IMR-90 (cell line): ENCODE data around the gene MFGE8. TPM values are rescaled to one million over a fixed set of nuclear protein-coding genes. Genes with fewer than 3 reads are reported as not detected.

ENCODE experiments used
- ATAC-seq: fragments of 200-7000 bp; cut with Tn5 transposase; 2 replicates; pipeline ENCODE4 v1.9.1; 2020; ENCODE audit warnings: low read depth, mild to moderate bottlenecking, moderate library complexity
- BruUV-seq: library from RNA; stranded (reverse); fragments of 400-500 nt; replicated peaks from 2 replicates; lab custom pipeline; 2021; lab: Mats Ljungman, UMichigan
- CTCF ChIA-PET: fragments of 300-600 bp; formaldehyde crosslinking; extraction: SDS; loops from one replicate; lab custom pipeline; 2021; ENCODE audit warnings: antibody characterized with exemption; lab: Yijun Ruan, JAX
- POLR2A ChIA-PET: fragments of 300-600 bp; sonication (Branson Sonifier 250); formaldehyde crosslinking; loops from one replicate; lab custom pipeline; 2022; ENCODE audit warnings: antibody characterized with exemption; ENCODE audit not compliant: unreplicated experiment; lab: Charles Lee
- DNase-seq: peaks from one replicate; pipeline ENCODE4 v3.0.0; 2013
- H2AFZ ChIP-seq: replicated peaks from 2 replicates; pipeline ENCODE3; 2013; ENCODE audit warnings: low read length, mild to moderate bottlenecking; ENCODE audit not compliant: poor library complexity
- H2AK5ac ChIP-seq: 2 replicates; pipeline ENCODE4 v1.6.1; 2013; ENCODE audit warnings: low read depth, low read length, inconsistent platforms
- H2AK9ac ChIP-seq: replicated peaks from 2 replicates; pipeline ENCODE3; 2013; ENCODE audit warnings: mild to moderate bottlenecking, low read depth, low read length, moderate library complexity; ENCODE audit not compliant: poor library complexity
- H2BK120ac ChIP-seq: 2 replicates; pipeline ENCODE4 v1.6.1; 2013; ENCODE audit warnings: low read depth, low read length, inconsistent platforms
- H2BK15ac ChIP-seq: 3 replicates; pipeline ENCODE4 v1.6.1; 2013; ENCODE audit warnings: low read depth, low read length, inconsistent platforms
- H2BK20ac ChIP-seq: 2 replicates; pipeline ENCODE4 v1.6.1; 2013; ENCODE audit warnings: low read depth, mild to moderate bottlenecking, inconsistent platforms, low read length, moderate library complexity
- H2BK5ac ChIP-seq: 2 replicates; pipeline ENCODE4 v1.6.1; 2013; ENCODE audit warnings: mild to moderate bottlenecking, low read depth, low read length, inconsistent platforms; ENCODE audit not compliant: poor library complexity, severe bottlenecking
- H3K14ac ChIP-seq: replicated peaks from 2 replicates; pipeline ENCODE4 v1.6.1; 2013; ENCODE audit warnings: low read depth, low read length, inconsistent platforms
- H3K18ac ChIP-seq: 2 replicates; pipeline ENCODE4 v1.6.1; 2013; ENCODE audit warnings: low read depth, low read length, control low read depth
- H3K23ac ChIP-seq: 2 replicates; pipeline ENCODE4 v1.6.1; 2013; ENCODE audit warnings: low read depth, low read length, inconsistent platforms
- H3K27ac ChIP-seq: 2 replicates; pipeline ENCODE4 v1.5.1; 2013; ENCODE audit warnings: mild to moderate bottlenecking, control low read depth, low read length; ENCODE audit not compliant: insufficient read depth
- H3K27me3 ChIP-seq: 2 replicates; pipeline ENCODE4 v1.6.1; 2013; ENCODE audit warnings: low read length; ENCODE audit not compliant: control insufficient read depth, insufficient read depth
- H3K36me3 ChIP-seq: 2 replicates; pipeline ENCODE4 v1.6.1; 2013; ENCODE audit warnings: low read length, mixed read lengths; ENCODE audit not compliant: control insufficient read depth, insufficient read depth
- H3K4ac ChIP-seq: 2 replicates; pipeline ENCODE4 v1.6.1; 2013; ENCODE audit warnings: low read depth, low read length, inconsistent platforms
- H3K4me1 ChIP-seq: 2 replicates; pipeline ENCODE4 v1.6.1; 2013; ENCODE audit warnings: low read length, mixed read lengths; ENCODE audit not compliant: control insufficient read depth, insufficient read depth
- H3K4me2 ChIP-seq: 2 replicates; pipeline ENCODE4 v1.6.1; 2013; ENCODE audit warnings: low read depth, mild to moderate bottlenecking, control low read depth, low read length, moderate library complexity
- H3K4me3 ChIP-seq: 2 replicates; pipeline ENCODE4 v1.5.1; 2013; ENCODE audit warnings: low read depth, mild to moderate bottlenecking, control low read depth, low read length, moderate library complexity; ENCODE audit not compliant: insufficient read depth
- H3K56ac ChIP-seq: 2 replicates; pipeline ENCODE4 v1.6.1; 2013; ENCODE audit warnings: low read length, inconsistent platforms; ENCODE audit not compliant: insufficient read depth; ENCODE audit errors: extremely low read depth
- H3K79me1 ChIP-seq, 2 experiments: 2 replicates each; pipeline ENCODE4 v1.6.1; 2013; ENCODE audit warnings: low read length in 2 of 2, inconsistent platforms in 1 of 2, low read depth in 1 of 2
- H3K9ac ChIP-seq: 2 replicates; pipeline ENCODE4 v1.6.1; 2013; ENCODE audit warnings: low read depth, low read length, control low read depth
- H3K9me1 ChIP-seq: 2 replicates; pipeline ENCODE4 v1.6.1; 2013; ENCODE audit warnings: low read length, inconsistent platforms; ENCODE audit not compliant: insufficient read depth
- H3K9me3 ChIP-seq: 2 replicates; pipeline ENCODE4 v1.6.1; 2013; ENCODE audit warnings: low read length; ENCODE audit not compliant: control insufficient read depth, insufficient read depth
- H4K20me1 ChIP-seq: 2 replicates; pipeline ENCODE4 v1.6.1; 2013; ENCODE audit warnings: low read length, inconsistent platforms; ENCODE audit not compliant: insufficient read depth
- H4K5ac ChIP-seq: 2 replicates; pipeline ENCODE4 v1.6.1; 2013; ENCODE audit warnings: mild to moderate bottlenecking, low read depth, low read length, control low read depth
- H4K8ac ChIP-seq, 2 experiments: 2 replicates each; pipeline ENCODE4 v1.6.1; 2013; ENCODE audit warnings: low read depth in 2 of 2, low read length in 2 of 2, control low read depth in 1 of 2, inconsistent platforms in 1 of 2
- H4K91ac ChIP-seq: 2 replicates; pipeline ENCODE4 v1.6.1; 2013; ENCODE audit warnings: low read depth, low read length, inconsistent platforms; ENCODE audit not compliant: insufficient read depth
- CTCF ChIP-seq: conservative IDR thresholded peaks from 2 replicates; pipeline ENCODE4 v1.5.1; 2012; ENCODE audit warnings: mild to moderate bottlenecking, low read depth, low read length, improper control_type of control experiment
- FOS ChIP-seq: fragments of 150-350 bp; IDR thresholded peaks from 2 replicates; pipeline ENCODE4 v1.6.1; 2016; ENCODE audit warnings: low read depth, low read length
- RAD21 ChIP-seq: IDR thresholded peaks from 2 replicates; pipeline ENCODE4 v1.6.1; 2012; ENCODE audit warnings: low read length, improper control_type of control experiment
- SMC3 ChIP-seq: fragments of 150-350 bp; IDR thresholded peaks from 2 replicates; pipeline ENCODE4 v1.6.1; 2016; ENCODE audit warnings: low read depth, mild to moderate bottlenecking, antibody characterized with exemption, low read length, moderate library complexity
- USF2 ChIP-seq: fragments of 150-350 bp; IDR thresholded peaks from 2 replicates; pipeline ENCODE4 v1.6.1; 2017; ENCODE audit warnings: mild to moderate bottlenecking, antibody characterized with exemption, low read length, low read depth
- WGBS, 2 experiments: methylation state at CpG; one replicate each; pipeline versions ENCODE4 v1.1.5 to v1.1.7; 2013; ENCODE audit warnings: missing lambda C conversion rate in 2 of 2; ENCODE audit not compliant: insufficient read length in 1 of 2; ENCODE audit errors: extremely low coverage in 2 of 2; 5-methylcytosine and 5-hydroxymethylcytosine counted together
- dilution Hi-C: fragments of 300-500 bp; cut with HindIII; formaldehyde crosslinking; loops from one replicate; pipeline ENCODE4 v1.14.3; 2018; ENCODE audit warnings: low sequenced_read_pairs; ENCODE audit not compliant: unreplicated experiment
- in situ Hi-C: fragments of 300-500 bp; cut with MboI; formaldehyde crosslinking; loops from 3 replicates; pipeline ENCODE4 v1.14.3; 2019; ENCODE audit warnings: low sequenced_read_pairs, inconsistent platforms, mixed read lengths
- intact Hi-C: fragments of 100-400 bp; cut with micrococcal nuclease; formaldehyde crosslinking; loops from 2 replicates; pipeline ENCODE4 v1.10.0; 2022
- polyA plus RNA-seq, 3 experiments: library from polyadenylated mRNA; depleted of rRNA; stranded (reverse); fragments of >200 nt; gene quantifications; 2 replicates each; pipeline ENCODE4 v1.2.3, GENCODE V29; 2012; ENCODE audit warnings: low replicate concordance in 1 of 3
- total RNA-seq: library from RNA; depleted of rRNA; stranded (reverse); fragments of >200 nt; gene quantifications from 2 replicates; pipeline ENCODE4 v1.2.3, GENCODE V29; 2012

Gene MFGE8
- total and polyA plus RNA-seq, 2 of the 4 experiments (the other 2 are of a cell fraction), result 232 to 1,912 TPM

- in situ Hi-C loops, result loop anchor here (5.0 kb wide), 2 partner anchors 113 to 273 kb away; no protein-coding TSS in a partner anchor
- peaks cover 28% of the 10 kb centered on the region for H3K9me1 ChIP-seq
- no peak overlapping the region for H3K27ac ChIP-seq
- H3K18ac ChIP-seq, result no peak overlapping the region
- WGBS, 2 experiments, result 38% methylated on average over 4 of the region's 10 CpGs; no CpG with 5 or more reads in 1 of the 2 experiments
- H3K9me3 ChIP-seq, result no peaks in the 10 kb centered on the region
- DNase-seq (peak; percentile 70), ATAC-seq (peak; percentile 84)
- no peak overlapping the region for H3K23ac ChIP-seq
- H2BK120ac ChIP-seq, result no peak overlapping the region
- peak overlapping the region; percentile 37; the same call in 1 of the 2 replicates for H2AK5ac ChIP-seq
- H2BK5ac ChIP-seq, result no peak overlapping the region
- peak overlapping the region; percentile 91 for H2AK9ac ChIP-seq
- no peak overlapping the region for H2BK15ac ChIP-seq
- H4K8ac ChIP-seq, result peak overlapping the region in 1 of 2 experiments; percentile 50; a peak in 1 of 4 replicates
- H3K4me3 ChIP-seq, result no peak overlapping the region
- no peaks in the 10 kb centered on the region for H3K27me3 ChIP-seq
- POLR2A ChIA-PET, result interaction anchor here (1.1 kb wide), 1 partner anchor 98 kb away, joined by 5 read pairs; no protein-coding TSS in a partner anchor
- peaks cover 82% of the 10 kb centered on the region for H4K20me1 ChIP-seq
- TF ChIP-seq USF2 (no peak), SMC3 (peak; percentile 92), FOS (no peak), CTCF (peak; percentile 92), RAD21 (peak; percentile 91)
- no TSS peak for BruUV-seq
- no peak overlapping the region for H3K9ac ChIP-seq
- peak overlapping the region; percentile 69 for H3K4ac ChIP-seq
- no peak overlapping the region for H3K14ac ChIP-seq
- CTCF ChIA-PET, result interaction anchor here (0.6 to 2.4 kb wide), 23 partner anchors 9 to 273 kb away, joined by 3 to 37 read pairs (median 6); partner anchors contain the start of gene MFGE8
- peaks cover 18% of the 10 kb centered on the region for H3K4me1 ChIP-seq
- intact Hi-C loops, result loop anchor here (1.0 to 10.0 kb wide), 5 partner anchors 100 to 400 kb away; no protein-coding TSS in a partner anchor
- peak overlapping the region; percentile 40; the same call in 1 of the 2 replicates for H2BK20ac ChIP-seq
- peak overlapping the region; percentile 77 for H2AFZ ChIP-seq
- no peak overlapping the region for H3K56ac ChIP-seq
- H3K36me3 ChIP-seq, result peaks cover 76% of the 10 kb centered on the region
- no peak overlapping the region for H3K4me2 ChIP-seq
- H4K91ac ChIP-seq, result peak overlapping the region; percentile 80
- dilution Hi-C loops, result loop anchor here (25.0 kb wide), 1 partner anchor 108 kb away; no protein-coding TSS in a partner anchor
- H3K79me1 ChIP-seq, result peaks cover 35 to 93% of the 10 kb centered on the region in 2 experiments
- no peak overlapping the region for H4K5ac ChIP-seq
These were observed 8.4 kb downstream of the MFGE8 start for GRCh38 chr15:88904624-88905327.
